GM18502 (cell line): Measurements from ENCODE around the gene CSNK1E.

Experiments used
- ATAC-seq: cut with Tn5 transposase; IDR thresholded peaks from one replicate; pipeline ENCODE4 v1.9.1; 2021; ENCODE audit warnings: mild to moderate bottlenecking; ENCODE audit not compliant: unreplicated experiment, poor library complexity

The CSNK1E gene

GRCh38 chr22:38257650-38258250 lies 59.5 kb downstream of the CSNK1E start:
- no peak for ATAC-seq

- no peak for ATAC-seq
These were observed 60.1 kb downstream of the CSNK1E start for GRCh38 chr22:38257181-38257580.

- no peak for ATAC-seq
These were observed 61.5 kb downstream of the CSNK1E start for GRCh38 chr22:38255697-38256096.

GRCh38 chr22:38251341-38251692 lies 65.9 kb downstream of the CSNK1E start:
- no peak for ATAC-seq

GRCh38 chr22:38250643-38251340 lies 66.4 kb downstream of the CSNK1E start:
- ATAC-seq: no peak

GRCh38 chr22:38249803-38250642 lies 67.2 kb downstream of the CSNK1E start:
- ATAC-seq: no peak

GRCh38 chr22:38249301-38249700 lies 67.9 kb downstream of the CSNK1E start:
- ATAC-seq: no peak

GRCh38 chr22:38248280-38248679 lies 69.0 kb downstream of the CSNK1E start:
- ATAC-seq: no peak

GRCh38 chr22:38247713-38248112 lies 69.5 kb downstream of the CSNK1E start:
- ATAC-seq: no peak

- no peak for ATAC-seq
These were observed 70.5 kb downstream of the CSNK1E start for GRCh38 chr22:38246692-38247091.

GRCh38 chr22:38246046-38246658 lies 71.1 kb downstream of the CSNK1E start:
- no peak for ATAC-seq

- ATAC-seq: no peak
These were observed 73.1 kb downstream of the CSNK1E start for GRCh38 chr22:38244106-38244505.

GRCh38 chr22:38243007-38243765 lies 74.0 kb downstream of the CSNK1E start:
- ATAC-seq: no peak

- ATAC-seq: no peak
These were observed 76.4 kb downstream of the CSNK1E start for GRCh38 chr22:38240734-38241252.
